ENCODE measurements around the gene PSMB2.

The PSMB2 gene

GRCh38 chr1:35555601-35556477 lies 85.5 kb downstream of the PSMB2 start:
- DNase-seq, result no peak

- no peak for DNase-seq
Measured at GRCh38 chr1:35555212-35555584, 86.1 kb downstream of the PSMB2 start.

- DNase-seq, result no peak
Measured at GRCh38 chr1:35554266-35555211, 86.8 kb downstream of the PSMB2 start.

GRCh38 chr1:35553851-35554250 lies 87.5 kb downstream of the PSMB2 start:
- DNase-seq, result no peak

All from CD4-positive, alpha-beta T cell treated with Interleukin-17A for 1 hour (primary cell).